Smooth muscle cell of the pulmonary artery (primary cell): ENCODE results near the gene ROGDI. TPM values are rescaled to one million over a fixed set of nuclear protein-coding genes. Genes with fewer than 3 reads are reported as not detected.

Source experiments
- total RNA-seq: library from RNA; depleted of rRNA; stranded (reverse); fragments of >200 nt; gene quantifications from 2 replicates; pipeline ENCODE4 v1.2.3, GENCODE V29; 2014

ROGDI gene, protein sequence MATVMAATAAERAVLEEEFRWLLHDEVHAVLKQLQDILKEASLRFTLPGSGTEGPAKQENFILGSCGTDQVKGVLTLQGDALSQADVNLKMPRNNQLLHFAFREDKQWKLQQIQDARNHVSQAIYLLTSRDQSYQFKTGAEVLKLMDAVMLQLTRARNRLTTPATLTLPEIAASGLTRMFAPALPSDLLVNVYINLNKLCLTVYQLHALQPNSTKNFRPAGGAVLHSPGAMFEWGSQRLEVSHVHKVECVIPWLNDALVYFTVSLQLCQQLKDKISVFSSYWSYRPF
- 9.2 and 9.5 TPM in 2 replicates for total RNA-seq

DNA sequence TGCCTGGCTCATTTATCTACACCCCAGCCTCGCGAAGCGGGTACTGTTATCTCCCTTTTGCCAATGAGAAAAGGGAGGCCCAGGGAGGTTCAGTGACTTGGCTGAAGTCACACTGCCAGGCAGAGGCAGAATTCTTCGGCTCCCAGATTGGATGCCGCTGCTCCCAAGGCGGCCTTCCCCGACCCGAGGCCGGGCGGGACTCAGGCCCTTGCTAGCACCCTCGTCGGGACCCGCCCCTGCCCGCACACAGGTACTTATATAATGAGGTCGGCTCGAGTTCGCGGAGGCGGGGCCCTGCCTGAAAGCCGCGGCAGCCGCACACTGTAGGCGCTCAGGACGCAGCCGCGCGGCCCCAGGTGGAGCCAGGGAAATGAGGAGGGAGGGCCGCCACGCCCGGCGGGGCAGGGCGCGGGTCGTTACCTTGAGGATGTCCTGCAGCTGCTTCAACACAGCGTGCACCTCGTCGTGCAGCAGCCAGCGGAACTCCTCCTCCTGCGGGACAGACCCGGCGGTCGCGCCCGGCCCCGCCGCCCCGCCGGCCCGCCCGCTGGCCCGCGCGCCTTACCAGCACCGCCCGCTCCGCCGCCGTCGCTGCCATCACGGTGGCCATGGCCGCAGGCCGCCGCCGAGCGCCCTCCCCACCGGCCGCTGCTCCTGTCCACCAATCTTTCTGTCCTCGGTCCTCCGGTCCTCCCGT, at the start of gene ROGDI:
Gene ROGDI (minus strand): TSS at position 672 of the 697 bp plus-strand sequence. CDS start 62 bp downstream, at position 610.

DNA sequence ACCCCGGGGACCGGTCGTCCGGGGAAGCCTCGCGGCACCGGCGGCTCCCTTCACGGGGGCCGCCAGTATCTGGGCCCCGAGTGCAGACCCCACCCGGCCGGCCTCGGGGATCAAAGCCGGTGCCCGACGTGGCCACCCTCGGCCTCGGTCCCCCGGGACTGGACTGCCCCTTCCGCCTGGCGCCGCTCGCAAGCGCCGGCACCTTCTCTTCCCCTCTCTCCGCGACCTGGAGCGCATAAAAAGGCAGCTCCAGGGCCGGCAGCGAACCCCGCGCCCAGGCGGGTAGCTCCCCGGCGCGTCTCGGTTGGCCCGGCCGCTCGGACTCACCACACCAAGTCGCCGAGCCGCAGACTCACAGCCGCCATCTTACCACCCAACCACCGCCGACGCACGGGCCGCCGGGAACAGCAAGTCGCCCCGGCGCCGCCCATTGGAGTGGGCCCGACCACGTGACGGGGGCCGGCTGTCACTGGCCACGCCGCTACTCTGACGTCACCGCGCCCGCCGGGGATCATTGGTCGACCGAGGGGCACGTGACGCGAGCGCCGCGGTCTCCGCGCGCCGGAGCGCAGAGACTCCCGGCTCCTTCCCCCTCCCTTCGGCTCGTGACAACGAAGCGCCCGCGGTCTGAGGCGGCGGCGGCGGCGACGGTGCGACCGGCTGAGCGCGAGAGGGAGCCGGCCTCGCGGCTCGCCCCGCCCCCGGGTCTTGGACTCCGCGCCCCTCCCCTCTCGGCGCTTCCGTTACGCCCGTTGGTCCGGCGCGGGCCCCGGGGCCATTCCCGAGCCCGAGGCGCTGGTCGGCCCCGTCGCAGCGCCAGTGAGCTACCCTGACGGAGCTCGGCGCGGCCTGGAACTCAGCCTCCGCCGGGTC, 44.7 kb upstream of the ROGDI start, which contains the start of the genes GLYR1 and UBN1:
Gene GLYR1 (minus strand): TSS at position 388 of the 873 bp plus-strand sequence. CDS start 23 bp downstream, at position 365.
Gene UBN1 (plus strand): TSS at position 581 of the 873 bp plus-strand sequence. CDS start 5,437 bp downstream, outside the sequence.

DNA sequence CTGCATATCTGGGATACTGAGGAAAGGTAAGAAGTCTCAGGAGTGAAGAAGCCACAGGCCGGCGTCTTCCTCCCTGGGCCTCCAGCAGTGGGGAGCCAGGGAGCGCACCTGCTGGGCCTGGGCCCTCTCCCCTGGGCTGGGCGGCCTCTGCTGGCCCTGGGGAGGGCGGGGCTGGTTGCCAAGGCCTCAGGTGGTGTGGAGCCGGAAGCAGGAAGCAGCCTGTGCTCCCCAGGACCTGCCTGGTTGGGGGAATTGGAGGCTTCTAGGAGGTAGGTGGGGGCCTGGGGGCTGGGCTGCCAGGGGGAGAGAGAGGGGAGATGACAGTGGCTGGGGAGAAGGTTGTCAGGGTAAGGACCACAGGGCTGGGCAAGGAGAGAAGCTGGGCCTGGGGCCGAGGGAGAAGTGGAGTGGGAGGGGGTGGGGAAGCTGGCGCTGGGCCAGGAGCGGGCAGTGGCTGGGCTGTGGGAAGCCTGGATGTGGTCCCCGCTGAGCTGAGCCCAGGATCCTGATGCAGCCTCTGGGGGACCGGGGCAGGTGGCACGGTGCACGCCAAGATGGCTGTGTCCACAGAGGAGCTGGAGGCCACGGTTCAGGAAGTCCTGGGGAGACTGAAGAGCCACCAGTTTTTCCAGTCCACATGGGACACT, 7.1 kb downstream of the ROGDI start, which contains the start of gene SMIM22:
Gene SMIM22 (plus strand): TSS at position 189 of the 647 bp plus-strand sequence. CDS start 366 bp downstream, at position 555.

DNA sequence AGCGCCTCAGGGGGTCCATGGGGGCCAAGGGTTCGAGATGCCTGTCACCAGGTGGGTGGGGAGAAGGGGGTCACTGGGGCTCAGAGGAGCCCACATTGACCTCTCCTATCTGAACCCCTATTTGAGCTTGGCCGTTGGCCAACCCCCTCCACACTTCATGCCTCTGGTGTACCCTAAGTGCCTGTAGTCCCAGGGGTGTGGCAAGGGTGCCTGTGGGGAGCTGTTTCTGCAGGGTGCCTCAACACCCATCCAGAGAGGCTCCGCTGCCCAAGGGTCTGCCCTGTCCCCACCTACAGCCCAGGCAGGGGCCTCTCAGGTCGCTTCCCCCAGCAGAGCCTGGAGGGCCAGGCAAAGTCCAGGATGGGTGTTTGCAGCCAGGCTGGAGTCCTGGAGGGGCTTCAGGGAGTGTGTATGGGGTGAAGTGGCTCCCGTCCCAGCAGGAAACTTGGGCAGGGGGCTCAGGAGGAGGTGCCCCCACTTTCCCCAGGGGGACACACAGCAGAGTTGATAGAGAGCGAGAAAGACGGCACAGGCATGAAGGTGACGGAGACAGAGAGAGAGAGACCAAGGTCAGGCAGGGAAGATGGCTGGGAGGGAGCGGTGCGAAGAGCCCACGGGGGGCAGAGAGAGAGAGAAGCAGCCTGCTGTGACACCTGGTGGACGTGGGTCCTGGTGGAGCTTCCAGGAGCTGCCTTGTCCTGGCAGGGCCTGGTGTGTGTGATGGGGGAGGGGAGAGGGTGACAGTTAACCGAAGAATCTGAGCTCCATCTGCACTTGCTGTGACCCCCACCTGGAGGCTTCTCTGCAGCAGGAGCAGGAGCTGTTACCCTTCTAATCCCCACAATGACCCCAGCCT, 14.6 kb downstream of the ROGDI start, which contains the start of gene SEPTIN12:
Gene SEPTIN12 (minus strand): TSS at position 719 of the 856 bp plus-strand sequence. CDS start 700 bp downstream, at position 19.

DNA sequence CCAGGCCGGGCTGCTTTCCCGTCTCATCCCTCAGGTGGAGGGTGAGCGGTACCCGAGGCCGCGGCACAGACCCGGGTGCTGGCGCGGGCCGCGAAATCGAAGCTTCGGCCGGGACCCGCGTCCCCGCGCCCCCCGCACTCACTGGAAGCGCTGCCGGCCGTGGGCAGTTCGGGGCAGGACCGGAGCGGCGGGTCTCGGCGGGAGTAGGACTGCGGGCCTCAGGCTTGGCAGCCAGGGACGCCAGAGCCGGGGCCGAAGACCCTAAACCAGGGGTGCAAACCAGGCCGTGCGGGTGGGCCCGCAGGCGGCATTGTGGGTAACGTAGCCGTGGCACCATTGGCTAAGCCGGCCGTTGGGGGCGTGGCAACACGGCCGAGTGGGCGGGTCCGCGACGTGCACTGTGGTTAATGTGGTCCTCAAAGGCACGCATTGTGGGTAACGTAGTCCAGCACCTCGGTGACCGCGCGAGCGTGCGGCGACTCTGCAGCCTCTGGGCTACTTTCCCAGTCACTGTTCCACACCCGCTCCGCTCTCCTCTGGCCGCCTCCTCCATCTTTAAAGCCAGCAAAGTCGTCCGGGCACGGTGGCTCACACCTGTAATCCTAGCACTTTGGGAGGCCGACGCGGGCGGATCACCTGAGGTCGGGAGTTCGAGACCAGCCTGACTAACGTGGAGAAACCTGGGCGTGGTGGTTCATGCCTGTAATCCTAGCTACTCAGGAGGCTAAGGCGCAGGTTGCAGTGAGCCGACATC, 35.4 kb downstream of the ROGDI start, which contains the start of gene ZNF500:
Gene ZNF500 (minus strand): TSS at position 288 of the 754 bp plus-strand sequence. CDS start 1,184 bp downstream, outside the sequence.

Other genes with a start within 250 kb of the ROGDI start
- gene C16orf96, start 246.3 kb downstream of the ROGDI start, total RNA-seq, result 0.07 TPM in 1 of 2 replicates, not detected in the other
- 3.5 and 7.0 TPM in 2 replicates for gene UBALD1, start 187.7 kb downstream of the ROGDI start, total RNA-seq
- 38.8 and 56.0 TPM in 2 replicates for gene MGRN1, start 177.8 kb downstream of the ROGDI start, total RNA-seq
- 22.6 and 23.5 TPM in 2 replicates for gene NUDT16L1, start 109.1 kb downstream of the ROGDI start, total RNA-seq
- 25.3 and 37.1 TPM in 2 replicates for gene ANKS3, start 68.4 kb downstream of the ROGDI start, total RNA-seq
- gene DNAAF8, start 68.1 kb downstream of the ROGDI start, total RNA-seq, result 1.0 and 1.2 TPM in 2 replicates
- 8.1 and 11.3 TPM in 2 replicates for gene ZNF500, start 35.5 kb downstream of the ROGDI start, total RNA-seq
- gene SEPTIN12, start 14.3 kb downstream of the ROGDI start, total RNA-seq, result not detected in 2 replicates
- gene SMIM22, start 7.3 kb downstream of the ROGDI start, total RNA-seq, result not detected in 2 replicates
- gene GLYR1, start 44.7 kb upstream of the ROGDI start, total RNA-seq, result 51.8 and 56.2 TPM in 2 replicates
- gene UBN1, start 44.8 kb upstream of the ROGDI start, total RNA-seq, result 25.9 and 26.6 TPM in 2 replicates
- gene PPL, start 134.5 kb upstream of the ROGDI start, total RNA-seq, result 7.7 and 29.5 TPM in 2 replicates
- gene SEC14L5, start 155.7 kb upstream of the ROGDI start, total RNA-seq, result 0.30 and 0.39 TPM in 2 replicates
- 16.2 and 25.8 TPM in 2 replicates for gene NAGPA, start 231.3 kb upstream of the ROGDI start, total RNA-seq